HG02885 (cell line): ENCODE data around the gene OR7C2.

ENCODE experiments used
- ATAC-seq: cut with Tn5 transposase; IDR thresholded peaks from one replicate; pipeline ENCODE4 v1.9.1; 2021; ENCODE audit warnings: mild to moderate bottlenecking; ENCODE audit not compliant: unreplicated experiment, poor library complexity

OR7C2 gene

DNA sequence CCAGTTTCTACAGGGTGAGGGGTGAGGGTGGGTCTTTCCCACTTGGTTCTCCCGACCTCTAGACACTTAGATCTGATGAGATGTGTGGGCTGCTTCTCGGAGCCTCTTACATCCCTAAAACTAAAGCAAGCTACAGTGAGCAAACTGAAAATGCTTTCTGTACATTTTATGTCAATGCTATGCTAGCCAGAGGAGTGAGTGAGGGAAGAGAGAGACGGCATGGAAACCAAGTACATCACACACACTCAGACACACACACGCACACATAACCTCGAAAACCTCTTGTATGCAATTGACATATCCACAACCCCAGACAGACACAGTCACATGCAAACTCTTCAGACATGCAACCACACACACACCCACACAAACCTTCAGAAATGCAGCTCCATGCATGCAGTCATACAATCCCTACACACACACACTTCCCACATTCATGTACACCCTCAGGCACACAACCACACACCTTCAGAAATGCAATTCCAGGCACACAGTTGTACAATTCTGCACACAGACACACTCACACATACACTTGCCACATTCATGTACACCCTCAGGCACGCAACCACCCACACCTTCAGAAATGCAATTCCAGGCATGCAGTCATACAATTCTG, 37.0 kb downstream of the OR7C2 start:
- ATAC-seq, result no peak

DNA sequence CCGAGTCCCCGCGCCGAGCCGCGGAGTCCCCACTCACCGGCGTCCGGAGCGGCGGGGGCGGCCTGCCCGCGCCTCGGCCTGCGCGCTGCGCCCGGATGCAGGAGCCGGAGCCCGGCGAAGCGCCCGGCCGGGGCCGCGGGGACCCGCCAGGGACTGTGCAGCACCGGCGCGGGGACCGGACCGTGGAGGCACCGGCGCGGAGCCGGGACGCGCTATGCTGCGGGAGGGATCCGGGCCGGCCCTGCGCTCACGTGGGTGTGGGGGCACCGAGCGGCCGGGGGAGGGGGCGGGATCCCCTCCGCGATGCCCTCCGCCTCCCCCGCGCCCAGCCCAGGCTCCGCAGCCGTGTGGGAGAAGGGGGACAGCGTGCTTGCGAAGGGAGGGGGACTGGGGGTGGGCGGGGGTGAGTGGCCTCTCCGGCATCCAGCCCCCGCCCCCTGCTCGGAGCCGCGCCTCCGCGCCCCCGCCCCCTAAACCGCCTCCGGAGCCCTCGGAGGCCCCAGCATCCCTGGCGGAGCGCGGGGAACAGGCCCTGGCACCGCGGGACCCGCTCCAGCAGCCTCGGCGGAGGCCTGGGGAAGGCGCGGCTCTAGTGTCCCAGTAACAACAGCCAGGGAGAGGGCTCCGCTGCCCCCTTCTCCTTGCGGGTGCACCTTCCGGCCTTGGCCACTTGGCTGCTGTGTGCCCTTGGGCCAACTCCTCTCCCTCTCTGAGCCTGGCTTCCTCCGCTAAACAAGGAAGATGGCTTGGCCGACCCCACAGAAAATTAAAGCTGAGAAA, 38.4 kb downstream of the OR7C2 start, which contains the start of gene SLC1A6:
TSS of gene SLC1A6 (minus strand) at position 389 of the 780 bp plus-strand sequence. CDS start 6,954 bp downstream, outside the sequence.
- no peak for ATAC-seq

GRCh38 chr19:14985133-14985532, 43.8 kb downstream of the OR7C2 start:
- ATAC-seq, result no peak
